ENCODE results near the gene FAM114A2. TPM values are rescaled to one million over a fixed set of nuclear protein-coding genes. Genes with fewer than 3 reads are reported as not detected.

Gene FAM114A2
- total and polyA plus RNA-seq, 8 donors: 4.9 to 25.9 (median 11.2) TPM

GRCh38 chr5:154049636-154050035 is 10.9 kb upstream of the FAM114A2 start:
- no peak for DNase-seq
- Histone ChIP-seq H3K36me3 (peaks cover 12 to 56% (median 52%) of the 10 kb centered on the region in 4 donors), H3K4me1 (peaks cover 0 to 23% (median 12%) of the 10 kb centered on the region in 4 donors), H3K27me3 (no peaks in the 10 kb centered on the region), H3K4me3 (no peak overlapping the region), H3K27ac (no peak overlapping the region), H3K9me3 (no peaks in the 10 kb centered on the region)
- TF ChIP-seq POLR2A (IDR thresholded peaks at IDR 0.05) (no peak), EP300 (IDR thresholded peaks at IDR 0.05) (no peak), POLR2AphosphoS5 (IDR thresholded peaks at IDR 0.05) (no peak), CTCF (IDR thresholded peaks at IDR 0.05) (no peak)
- intact Hi-C loops (cut with DNase I; ENCODE audit: low total_unique reads): no loop called here
- 70 to 88% (median 83%) methylated on average over 5 of the region's 5 CpGs for WGBS, 5 donors

- no peak overlapping the region for H3K4me3 ChIP-seq
- peaks cover 8 to 42% (median 18%) of the 10 kb centered on the region in 4 donors for H3K4me1 ChIP-seq
- no peaks in the 10 kb centered on the region for H3K9me3 ChIP-seq
- no peak for TF ChIP-seq POLR2A (IDR thresholded peaks at IDR 0.05)
- no peak for TF ChIP-seq EP300 (IDR thresholded peaks at IDR 0.05)
- TF ChIP-seq POLR2AphosphoS5 (IDR thresholded peaks at IDR 0.05): no peak
- TF ChIP-seq CTCF (IDR thresholded peaks at IDR 0.05): no peak
- H3K36me3 ChIP-seq: peaks cover 0 to 34% (median 29%) of the 10 kb centered on the region in 4 donors
- DNase-seq: no peak
- no peaks in the 10 kb centered on the region for H3K27me3 ChIP-seq
- 80 to 87% (median 86%) methylated on average over 3 of the region's 3 CpGs for WGBS, 5 donors
- no peak overlapping the region for H3K27ac ChIP-seq
- intact Hi-C loops (cut with DNase I; ENCODE audit: low total_unique reads): no loop called here
Measured at GRCh38 chr5:154047324-154047723, 8.6 kb upstream of the FAM114A2 start.

- 81 to 92% (median 87%) methylated on average over 7 of the region's 7 CpGs for WGBS, 5 donors
- intact Hi-C loops (cut with DNase I; ENCODE audit: low total_unique reads): no loop called here
- TF ChIP-seq POLR2AphosphoS5 (IDR thresholded peaks at IDR 0.05): no peak
- TF ChIP-seq EP300 (IDR thresholded peaks at IDR 0.05): no peak
- no peak for TF ChIP-seq CTCF (IDR thresholded peaks at IDR 0.05)
- no peak for TF ChIP-seq POLR2A (IDR thresholded peaks at IDR 0.05)
- Histone ChIP-seq H3K27ac (no peak overlapping the region), H3K4me1 (peaks cover 8 to 50% (median 25%) of the 10 kb centered on the region in 4 donors), H3K27me3 (no peaks in the 10 kb centered on the region), H3K9me3 (no peaks in the 10 kb centered on the region), H3K4me3 (no peak overlapping the region), H3K36me3 (peaks cover 0 to 27% (median 21%) of the 10 kb centered on the region in 4 donors)
- no peak for DNase-seq
Measured at GRCh38 chr5:154046486-154046885, 7.8 kb upstream of the FAM114A2 start.

GRCh38 chr5:154044581-154044980 is 5.9 kb upstream of the FAM114A2 start:
- 85 to 98% (median 86%) methylated on average over 2 of the region's 2 CpGs for WGBS, 5 donors
- H3K4me3 ChIP-seq: no peak overlapping the region
- no peak overlapping the region for H3K27ac ChIP-seq
- DNase-seq: no peak
- peaks cover 0 to 13% (median 6%) of the 10 kb centered on the region in 4 donors for H3K36me3 ChIP-seq
- intact Hi-C loops (cut with DNase I; ENCODE audit: low total_unique reads): no loop called here
- H3K9me3 ChIP-seq: no peaks in the 10 kb centered on the region
- TF ChIP-seq EP300 (IDR thresholded peaks at IDR 0.05): no peak
- no peak for TF ChIP-seq POLR2A (IDR thresholded peaks at IDR 0.05)
- TF ChIP-seq POLR2AphosphoS5 (IDR thresholded peaks at IDR 0.05): no peak
- TF ChIP-seq CTCF (IDR thresholded peaks at IDR 0.05): no peak
- no peaks in the 10 kb centered on the region for H3K27me3 ChIP-seq
- H3K4me1 ChIP-seq: peaks cover 12 to 69% (median 32%) of the 10 kb centered on the region in 4 donors

All from stomach (tissue), 9 donors.